ENCODE data around the gene EVX1.

EVX1 gene

DNA sequence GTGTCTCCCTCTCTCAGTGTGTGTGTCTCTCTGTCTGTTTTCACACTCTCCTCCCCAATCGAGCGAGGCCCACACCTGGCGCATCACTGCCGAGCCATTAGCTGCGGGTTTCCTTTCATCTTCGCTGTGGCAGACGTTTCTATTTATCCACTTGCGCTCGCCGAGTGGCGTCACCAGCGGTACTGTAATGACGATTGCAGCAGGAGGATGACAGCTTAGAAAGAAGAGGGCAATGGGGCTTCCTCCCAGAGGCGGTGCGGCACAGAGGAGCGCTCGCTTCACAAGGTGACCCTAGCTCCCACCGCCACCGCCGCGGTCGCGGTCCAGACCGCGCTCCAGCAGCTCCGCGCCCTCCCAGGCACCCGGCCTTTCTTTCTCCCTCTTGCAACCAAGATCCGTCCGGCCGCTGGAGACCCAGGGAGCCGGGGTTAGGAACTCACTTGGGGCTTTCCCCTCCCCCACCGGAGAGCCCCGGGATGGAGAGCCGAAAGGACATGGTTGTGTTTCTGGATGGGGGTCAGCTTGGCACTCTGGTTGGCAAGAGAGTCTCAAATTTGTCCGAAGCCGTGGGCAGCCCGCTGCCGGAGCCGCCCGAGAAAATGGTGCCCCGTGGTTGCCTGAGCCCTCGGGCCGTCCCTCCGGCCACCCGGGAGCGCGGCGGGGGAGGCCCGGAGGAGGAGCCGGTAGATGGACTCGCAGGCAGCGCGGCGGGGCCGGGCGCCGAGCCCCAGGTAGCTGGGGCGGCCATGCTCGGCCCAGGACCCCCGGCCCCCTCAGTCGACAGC, at the start of gene EVX1:
Gene EVX1, plus strand, starts transcription at position 248 of the 785 bp plus-strand sequence. Its CDS starts 229 bp downstream, at position 477.
- DNase-seq: peak; percentile 45

DNA sequence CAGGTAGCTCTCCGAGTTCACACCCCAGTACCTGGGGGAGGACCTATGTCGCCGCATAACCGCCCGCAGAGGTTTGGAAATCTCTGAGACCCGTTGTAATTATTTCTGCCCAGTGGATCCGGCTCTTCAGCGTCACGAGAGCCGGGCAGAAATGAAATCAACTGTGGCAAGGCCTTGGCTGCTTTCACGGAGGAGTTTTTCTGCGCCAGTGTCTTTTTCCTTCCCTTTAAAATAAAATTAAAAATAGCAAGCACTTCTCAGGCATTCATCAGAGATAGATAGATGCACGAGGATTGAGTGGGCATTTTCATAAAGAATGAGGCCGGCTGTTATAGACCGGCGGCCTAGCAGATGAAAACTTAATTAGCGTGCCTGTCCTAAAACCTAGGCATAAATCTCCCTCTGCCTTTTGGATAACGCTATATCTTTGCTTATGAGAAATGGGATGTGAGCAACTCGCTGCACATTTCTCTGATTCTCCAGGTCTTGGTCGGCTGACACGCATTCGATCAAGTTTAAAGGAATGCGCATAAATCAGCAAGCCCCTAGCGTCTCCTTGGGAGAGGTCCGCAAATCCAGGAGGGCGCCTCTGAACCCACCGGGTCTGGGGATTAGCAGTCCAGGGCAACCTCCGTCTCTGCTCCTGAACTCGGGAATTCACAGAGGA, 49.1 kb upstream of the EVX1 start:
- no peak for DNase-seq

DNA sequence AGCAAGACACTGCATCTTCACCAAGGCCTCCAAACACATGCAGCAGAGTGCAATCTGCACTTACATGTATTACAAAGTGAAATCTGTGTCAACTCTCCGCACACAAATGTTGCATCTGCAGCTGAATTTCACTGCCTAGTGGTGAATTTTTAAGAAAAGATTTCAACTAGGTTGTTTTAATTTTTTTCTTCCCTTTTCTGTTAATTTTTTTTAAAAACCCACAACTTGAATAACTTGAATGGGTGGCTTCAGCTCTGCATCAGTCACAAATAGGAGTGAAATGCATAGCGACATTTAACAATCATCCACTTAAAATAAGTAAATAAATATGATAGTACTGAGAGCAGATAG, 48.6 kb upstream of the EVX1 start:
- DNase-seq: no peak

DNA sequence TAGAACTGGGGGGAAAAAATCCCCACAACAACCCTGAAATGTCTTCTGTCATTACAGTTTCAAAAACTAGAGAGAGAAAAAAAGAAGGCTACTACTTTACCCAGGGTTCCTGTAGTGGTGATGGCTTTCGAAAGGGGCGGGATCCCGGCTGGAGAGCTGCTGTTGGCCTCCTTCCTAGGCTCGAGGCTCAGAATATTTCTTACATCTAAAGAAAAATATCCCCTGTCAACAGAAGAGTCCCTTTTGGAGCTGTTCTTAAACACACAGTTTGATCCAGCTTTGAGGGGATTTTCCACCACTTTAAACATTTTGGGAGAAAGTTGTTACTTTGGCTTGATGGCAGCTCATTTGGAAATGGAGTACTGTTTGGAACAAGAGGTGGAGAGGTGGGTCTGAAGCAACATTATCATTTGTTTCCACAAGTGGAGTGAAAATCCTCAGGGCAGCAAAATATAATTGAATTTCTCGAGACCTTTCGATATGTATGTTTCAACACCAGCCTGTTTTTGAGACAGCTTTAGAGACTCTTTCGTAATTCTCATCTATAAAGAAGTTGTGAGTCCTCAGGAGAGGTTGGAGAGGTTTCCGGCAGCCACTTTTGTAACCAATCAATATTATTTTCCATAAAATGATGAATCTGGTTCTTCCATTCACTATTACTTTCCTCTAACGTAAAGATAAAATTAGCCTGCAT, 47.8 kb upstream of the EVX1 start:
- DNase-seq: no peak

DNA sequence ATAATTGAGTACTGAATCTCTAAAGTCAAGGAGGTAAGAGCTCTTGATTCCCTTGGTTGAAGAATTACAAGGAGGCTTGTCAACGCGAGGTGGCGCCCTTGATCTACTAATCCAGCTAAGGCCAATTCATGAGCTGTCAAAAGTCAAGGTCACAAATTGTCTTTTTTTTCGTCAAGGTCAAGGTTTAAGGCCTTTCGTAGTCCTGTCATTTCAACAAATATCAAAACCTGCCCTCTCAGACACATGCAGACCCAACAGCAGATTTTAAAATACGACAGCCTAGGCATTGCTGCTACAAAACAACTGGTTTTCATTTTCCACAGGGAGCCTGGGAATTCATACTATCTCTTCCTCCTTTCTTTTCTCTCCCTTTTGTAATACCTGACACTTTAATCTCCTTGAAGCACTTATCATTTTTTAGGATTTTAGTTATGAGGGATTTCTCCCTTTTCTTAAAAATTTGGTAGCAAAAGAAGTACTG, 46.3 kb upstream of the EVX1 start:
- DNase-seq: peak; percentile 89

DNA sequence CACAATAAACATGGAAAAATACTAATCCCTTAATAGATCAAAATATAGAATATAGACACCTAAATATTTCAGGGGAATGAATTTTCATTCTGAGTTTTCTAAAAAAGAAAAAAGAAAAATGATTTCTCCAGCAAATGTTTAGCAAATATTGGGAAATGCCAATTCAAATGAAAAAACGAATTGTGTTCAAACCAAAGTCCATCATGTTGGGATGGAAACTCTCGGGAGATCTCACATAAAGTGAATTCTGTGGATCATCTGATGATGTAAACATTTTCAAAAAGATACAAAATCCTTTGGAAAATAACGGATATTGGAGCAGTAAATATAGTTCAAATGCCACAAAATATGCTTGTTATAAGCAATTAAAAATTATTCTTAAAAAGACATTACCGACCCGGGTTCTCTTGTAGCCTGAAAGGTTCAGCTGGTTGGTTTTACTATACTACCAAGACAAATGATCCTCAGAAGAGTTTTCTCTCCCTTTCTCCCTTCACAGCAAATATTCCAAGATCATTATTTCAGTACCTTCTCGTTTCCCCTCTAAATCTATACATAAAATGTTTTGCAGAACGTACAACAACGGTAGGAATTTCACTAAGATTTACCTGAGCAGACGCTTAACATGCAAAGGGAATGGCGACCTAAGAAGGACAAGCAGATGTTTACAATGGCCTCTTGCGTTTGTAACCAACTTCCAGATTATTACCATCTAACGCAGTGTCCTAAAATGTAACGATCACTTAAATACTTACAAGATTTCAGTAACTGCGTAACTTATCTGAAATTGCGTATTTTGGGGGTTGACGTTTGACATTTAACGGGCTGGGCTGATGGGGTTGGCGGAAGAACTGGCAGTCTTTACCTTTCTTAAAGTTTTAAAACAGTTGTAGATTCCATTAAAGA, 45.2 kb upstream of the EVX1 start:
- DNase-seq: no peak

DNA sequence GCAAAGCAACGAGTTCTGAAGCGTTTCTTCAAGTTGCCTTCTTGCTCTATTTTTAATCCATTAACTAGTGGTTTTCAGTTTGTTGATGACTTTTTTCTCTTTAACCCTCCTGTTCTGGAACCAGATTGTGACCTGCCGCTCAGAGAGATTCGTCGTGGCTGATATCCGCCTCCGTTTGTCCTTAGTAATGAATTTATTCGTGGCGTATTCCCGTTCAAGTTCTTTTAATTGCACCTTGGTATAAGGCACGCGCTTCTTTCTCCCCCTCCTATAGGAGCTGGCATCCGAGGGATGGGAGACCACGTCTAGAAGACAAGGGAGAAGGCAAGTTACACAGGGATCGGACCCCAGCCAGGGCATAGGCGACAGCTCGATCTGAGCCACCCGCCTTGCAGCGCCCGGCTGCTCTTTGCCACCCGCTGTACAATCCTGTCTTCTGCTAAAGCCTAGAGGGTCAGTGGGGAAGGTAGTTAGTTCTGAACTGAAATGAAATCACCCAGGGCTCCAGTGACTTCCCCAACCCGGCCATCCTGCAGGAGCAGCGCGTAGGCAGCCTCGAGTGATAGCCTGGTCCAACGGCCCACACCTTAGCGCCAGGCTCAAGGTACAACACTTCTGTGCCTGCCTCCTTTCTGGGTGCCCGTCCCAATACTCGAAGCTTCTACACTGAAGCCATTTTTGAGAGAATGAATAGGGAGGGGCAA, 44.3 kb upstream of the EVX1 start:
- DNase-seq: no peak

DNA sequence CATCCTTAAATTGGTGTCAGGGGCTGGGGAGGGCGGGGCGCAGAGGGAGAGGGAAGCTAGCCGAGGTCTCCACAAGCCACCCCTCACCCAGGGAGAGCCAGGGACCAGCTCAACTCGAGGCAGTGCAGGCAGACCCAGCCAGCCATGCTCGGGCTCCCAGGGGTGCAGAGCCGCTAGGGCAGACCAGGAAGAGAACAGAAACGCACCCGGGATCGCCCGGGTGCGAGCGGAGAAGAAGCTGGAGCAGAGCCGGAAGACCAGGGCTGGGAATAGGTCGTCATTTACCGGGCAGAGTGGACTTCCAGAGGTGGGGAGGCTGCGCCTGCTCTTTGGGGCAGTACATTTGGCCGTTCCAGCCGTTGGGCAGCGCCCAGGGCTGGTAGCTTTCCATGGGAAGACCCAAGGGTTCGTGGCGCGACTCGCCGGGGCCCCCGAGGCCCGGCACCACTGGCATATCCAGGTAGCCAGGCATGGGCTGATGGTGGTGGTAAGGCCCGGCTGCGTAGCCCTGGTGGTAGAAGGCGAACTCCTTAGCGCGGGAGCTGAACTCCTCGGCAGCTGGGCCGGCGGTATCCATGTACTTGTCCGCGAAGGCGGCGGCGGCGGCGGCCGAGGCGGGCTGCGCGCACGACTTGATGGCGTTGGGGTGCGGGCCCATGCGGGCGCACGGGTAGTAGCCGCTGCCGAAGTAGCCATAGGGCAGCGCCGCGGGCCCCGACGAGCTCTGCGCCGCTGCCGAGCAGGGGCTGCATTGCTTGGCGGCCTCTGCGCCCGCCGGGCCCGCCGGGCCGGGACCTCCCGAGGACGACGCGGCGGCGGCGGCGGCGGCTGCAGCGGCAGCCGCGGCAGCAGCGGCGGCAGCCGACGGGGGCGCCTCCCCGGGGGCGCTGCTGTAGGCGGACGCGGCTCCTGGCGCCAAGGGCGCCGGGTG, 43.5 kb upstream of the EVX1 start:
- DNase-seq: no peak

DNA sequence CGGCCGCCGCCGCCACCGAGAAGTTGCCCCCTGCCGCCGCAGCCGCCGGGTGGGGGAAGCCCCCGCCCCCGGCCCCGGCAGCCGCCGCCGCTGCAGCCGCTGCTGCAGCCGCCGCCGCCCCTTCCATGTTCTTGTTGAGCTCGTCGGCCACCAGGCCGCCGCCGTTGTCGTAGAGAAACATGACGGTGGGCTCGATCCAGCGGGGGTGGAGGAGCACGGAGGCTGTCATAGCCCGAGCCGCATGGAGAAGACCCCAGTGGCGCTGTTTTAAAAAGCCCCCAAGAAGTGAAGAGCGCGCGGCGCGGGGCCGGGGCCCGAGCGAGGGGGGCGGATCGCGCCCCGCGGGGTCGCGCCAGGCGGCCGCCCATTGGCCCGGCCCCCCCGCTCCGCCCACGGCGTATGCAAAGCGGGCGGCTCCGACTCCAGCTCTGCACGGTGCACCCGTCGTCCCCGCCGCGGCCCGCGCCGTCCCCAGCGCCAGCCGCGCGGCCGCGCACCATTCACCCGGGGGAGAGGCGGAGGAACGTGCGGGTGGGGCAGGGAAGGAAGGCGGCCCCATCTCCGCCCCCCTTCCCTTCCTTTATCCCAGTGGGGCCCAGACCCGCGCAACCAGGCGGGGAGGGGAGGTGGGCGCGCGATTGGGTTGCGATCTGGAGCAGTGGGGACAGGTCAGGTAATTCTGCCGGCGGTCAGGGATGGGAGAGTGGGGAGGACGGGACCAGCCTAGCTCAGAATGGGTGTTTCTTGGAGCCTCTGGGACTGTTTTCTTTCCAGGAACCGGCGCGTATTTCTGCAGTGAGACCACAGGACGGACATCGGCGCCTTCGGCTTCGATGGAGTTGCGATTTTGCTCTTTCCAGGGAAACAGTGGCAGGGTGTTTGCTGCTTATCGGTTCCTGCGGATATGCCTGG, 42.5 kb upstream of the EVX1 start, which contains the start of gene HOXA13:
Gene HOXA13, minus strand, starts transcription at position 243 of the 912 bp plus-strand sequence. Its CDS starts 14 bp downstream, at position 229.
- DNase-seq: no peak

DNA sequence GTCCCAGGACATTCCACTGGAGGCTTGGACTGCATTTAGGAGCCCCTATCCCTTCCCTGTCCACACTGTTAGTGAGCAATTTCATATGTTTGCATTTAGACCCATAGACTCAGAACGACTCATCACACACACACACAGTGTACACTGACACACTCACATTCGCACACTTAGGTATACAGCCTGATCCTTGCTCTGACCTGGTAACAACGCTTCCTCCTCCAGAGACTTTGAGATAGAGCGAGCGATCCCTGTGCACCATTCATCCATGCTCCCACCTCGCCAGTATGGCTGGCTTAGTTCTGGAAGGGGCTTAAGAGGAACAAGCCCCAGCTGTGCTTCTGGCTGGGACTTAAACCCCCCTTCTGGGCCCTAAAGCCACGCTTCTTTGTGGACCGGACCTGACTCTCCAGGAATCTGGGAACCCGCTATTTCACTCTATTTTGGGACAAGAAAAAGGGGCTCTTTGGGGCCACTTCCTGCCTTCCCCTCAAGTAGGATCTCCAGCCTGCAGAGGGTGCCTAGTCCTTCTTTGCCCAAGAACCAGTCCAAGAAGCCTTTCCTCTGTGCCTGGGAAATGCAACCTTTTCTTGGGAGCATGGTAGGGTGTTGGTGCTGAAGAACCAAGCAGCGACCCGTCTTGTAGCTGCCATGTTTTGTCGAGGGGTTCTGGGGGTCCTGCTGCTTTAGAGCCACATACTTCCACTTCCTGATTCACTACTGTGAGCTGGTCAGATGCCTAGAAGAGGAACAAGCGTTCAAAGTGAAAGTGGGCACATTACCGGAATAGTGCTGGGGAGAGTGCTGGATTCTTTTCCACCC, 41.6 kb upstream of the EVX1 start:
- DNase-seq: no peak

DNA sequence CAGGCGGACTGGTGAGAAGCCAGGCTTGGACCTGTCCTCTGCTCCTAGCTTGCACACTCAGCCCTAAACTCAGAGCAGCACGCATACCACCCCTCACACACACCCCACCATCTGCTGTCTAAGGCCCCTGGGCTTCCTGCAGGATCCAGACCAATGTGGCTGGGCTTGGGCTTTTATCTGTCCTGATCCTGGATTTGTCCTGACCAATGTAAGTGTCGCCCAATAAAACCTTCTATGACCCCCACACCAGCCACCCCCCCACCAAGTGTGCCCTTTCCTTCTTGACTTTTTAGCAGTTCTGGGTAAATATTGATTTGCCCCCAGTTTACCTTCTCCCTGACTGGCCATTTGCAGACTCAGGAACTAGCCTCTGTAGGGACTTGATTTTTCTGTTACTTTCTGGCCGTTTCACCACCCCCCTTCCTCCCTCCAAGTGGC, 41.0 kb upstream of the EVX1 start:
- DNase-seq: no peak

DNA sequence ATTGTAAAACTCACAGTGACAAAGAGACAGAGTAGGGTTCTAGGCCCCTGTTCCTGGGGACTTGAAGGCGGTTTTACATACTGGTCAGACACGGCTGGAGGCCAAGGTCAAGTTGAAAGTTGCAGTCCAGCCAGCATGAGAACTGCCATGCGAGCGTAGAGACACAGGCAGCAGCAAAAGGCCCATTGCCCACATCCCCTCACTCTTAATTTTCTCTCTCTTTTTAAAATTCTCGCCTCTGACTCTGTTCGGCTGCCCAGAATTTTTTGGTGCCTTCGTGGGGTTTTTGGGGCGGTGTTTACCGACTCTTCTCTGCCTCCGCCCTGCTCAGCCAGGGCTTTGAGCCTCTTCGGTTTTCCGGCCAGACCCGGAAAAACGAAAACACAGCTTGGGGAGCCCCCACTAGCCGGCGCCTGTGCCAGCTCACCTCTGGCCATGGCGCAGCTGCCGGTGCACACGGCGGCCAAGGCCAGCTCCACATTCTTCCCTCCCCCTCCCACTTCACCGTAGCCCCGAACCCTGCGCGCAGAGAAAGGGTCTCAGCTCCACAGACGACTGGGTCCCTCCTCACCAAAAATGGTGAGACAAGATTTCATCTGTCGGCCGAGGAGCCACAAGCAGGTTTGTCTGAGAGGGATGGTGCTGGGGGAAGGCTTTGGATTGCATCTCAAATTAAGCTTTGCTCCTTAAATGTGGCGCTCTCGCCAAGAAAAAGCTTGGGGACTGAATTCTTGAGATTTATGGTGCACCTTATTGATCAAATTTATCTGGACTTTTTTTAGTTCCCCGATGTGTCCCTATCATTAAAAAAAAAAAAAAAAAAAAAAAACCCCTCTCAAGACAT, 40.4 kb upstream of the EVX1 start:
- no peak for DNase-seq

DNA sequence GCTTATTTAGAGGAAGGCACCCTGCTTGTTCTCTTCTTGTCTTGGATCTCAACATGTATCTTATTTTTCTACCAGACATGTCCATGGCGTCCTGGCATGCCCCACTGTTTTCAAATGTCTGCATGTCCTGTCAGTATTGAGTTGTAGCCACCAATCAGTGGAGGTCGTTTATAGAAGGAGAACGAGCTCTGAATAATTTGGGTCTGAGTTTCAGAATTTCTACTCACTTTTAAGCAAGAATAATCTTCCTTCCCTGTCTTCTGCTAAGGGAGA, 39.8 kb upstream of the EVX1 start:
- no peak for DNase-seq

DNA sequence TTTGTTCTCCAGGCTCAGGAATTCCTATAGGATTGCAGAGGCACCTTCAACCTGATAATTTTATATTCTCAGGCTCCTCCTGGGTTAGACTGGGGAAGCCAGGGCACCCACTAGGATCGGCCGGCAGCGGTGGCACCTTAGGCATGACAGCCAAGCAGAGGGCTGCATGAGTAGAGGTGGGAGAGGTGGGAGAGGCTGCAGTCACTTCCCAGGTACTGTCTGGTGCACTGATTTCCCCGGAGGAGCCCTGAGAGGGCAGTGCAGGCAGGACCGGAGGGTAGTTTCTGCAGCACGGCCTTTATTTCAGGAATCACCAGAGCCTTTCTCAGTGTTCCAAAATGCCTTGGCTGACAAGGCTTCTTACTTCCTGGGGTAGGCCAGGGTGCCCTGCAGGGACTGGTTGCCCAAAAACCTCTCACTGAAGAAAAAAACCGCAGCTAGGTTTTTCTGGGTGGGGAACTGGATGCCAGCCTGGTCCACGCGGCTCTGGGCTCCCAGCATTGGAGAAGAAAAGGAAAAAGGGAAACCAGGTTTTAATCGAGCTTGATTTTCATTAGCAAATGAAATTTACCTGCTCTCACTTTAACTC, 39.1 kb upstream of the EVX1 start:
- DNase-seq: no peak

DNA sequence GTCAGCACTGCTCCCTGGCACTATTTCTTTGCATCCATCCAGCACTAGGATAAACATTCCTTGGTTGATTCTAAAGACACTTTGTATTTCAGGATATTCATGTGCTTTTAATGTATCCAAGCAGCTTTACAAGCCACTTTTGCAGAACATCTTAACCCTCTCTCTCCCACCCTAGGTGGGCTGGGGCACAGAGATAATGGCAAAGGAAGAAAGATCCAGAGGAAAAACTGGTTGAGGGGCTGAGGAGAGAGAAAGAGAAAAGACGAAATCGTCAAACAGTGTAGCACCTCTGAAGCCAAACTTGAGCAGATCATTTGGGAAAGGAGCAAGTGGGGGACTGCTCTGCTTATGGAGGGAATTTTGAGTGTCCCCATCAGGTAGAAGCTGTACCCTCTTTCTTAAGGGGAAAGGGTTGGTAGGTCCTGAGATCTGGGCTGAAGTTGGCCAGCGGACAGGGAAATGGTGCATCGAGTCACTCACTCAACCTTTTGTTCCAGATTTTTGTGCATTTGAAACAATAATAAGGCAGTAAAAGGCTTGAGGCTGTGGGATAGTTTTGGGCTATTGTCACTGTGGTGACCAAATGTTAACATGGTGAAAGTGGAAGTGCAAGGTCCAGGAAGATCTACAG, 38.5 kb upstream of the EVX1 start:
- DNase-seq: no peak

DNA sequence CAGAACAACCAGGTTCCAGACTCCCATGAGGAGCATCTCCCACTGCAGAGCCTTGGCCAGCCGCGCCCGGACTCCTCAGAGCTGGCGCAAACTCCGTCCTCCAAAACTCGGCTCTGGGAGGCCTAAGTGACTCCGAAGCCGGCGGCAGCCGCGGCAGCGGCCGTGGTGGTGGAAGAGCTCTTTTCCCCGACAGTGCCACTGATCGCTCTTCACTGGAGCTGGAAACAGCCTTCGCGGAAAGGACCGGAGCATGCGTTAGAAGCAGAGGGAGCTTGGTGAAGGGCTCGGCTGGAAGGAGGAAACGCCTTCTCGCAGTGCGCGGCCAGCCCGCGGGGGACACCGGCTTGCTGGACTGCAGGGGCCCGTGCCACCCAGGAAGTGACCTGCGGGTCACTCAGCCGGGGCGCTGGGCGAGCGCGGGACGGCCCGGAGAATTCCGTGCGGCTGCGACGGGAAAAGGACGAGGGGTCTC, 37.7 kb upstream of the EVX1 start:
- no peak for DNase-seq
